ENCODE measurements around the gene IKBKE. TPM values are rescaled to one million over a fixed set of nuclear protein-coding genes. Genes with fewer than 3 reads are reported as not detected.
A peak's percentile ranks its signal among the peaks of the same experiment; 100 is the strongest.

IKBKE gene
- total RNA-seq = 10 to 100 TPM; 14.7 to 17.2 (median 16.1) TPM

GRCh38 chr1:206469933-206470691 lies at the start of gene IKBKE:
IKBKE (plus strand) TSS chr1:206470476; CDS start chr1:206473228, 2,752 bp downstream.
- no peaks in the 10 kb centered on the region for H3K9me3 Mint-ChIP-seq
- peak; percentile 61 to 65 for ATAC-seq
- H3K27me3 Mint-ChIP-seq (ENCODE audit: low read depth) = no peaks in the 10 kb centered on the region
- H3K36me3 Mint-ChIP-seq (ENCODE audit: insufficient read depth) = peaks cover 8% of the 10 kb centered on the region
- peak; percentile 25 for DNase-seq
- H3K4me3 Mint-ChIP-seq = peak within 1 kb of the TSS; percentile 87
- peaks cover 85% of the 10 kb centered on the region for H3K4me1 Mint-ChIP-seq (ENCODE audit: low read depth)

- Mint-ChIP-seq H3K4me3 (no peak overlapping the region), H3K9me3 (no peaks in the 10 kb centered on the region), H3K36me3 (ENCODE audit: insufficient read depth) (peaks cover 19% of the 10 kb centered on the region), H3K4me1 (ENCODE audit: low read depth) (no peaks in the 10 kb centered on the region), H3K27me3 (ENCODE audit: low read depth) (no peaks in the 10 kb centered on the region)
- DNase-seq = no peak
- no peak for ATAC-seq
Measured at GRCh38 chr1:206421616-206422340, 48.5 kb upstream of the IKBKE start.

- DNase-seq = no peak
- Mint-ChIP-seq H3K27me3 (ENCODE audit: low read depth) (no peaks in the 10 kb centered on the region), H3K36me3 (ENCODE audit: insufficient read depth) (peaks cover 21% of the 10 kb centered on the region), H3K4me3 (no peak overlapping the region), H3K9me3 (no peaks in the 10 kb centered on the region), H3K4me1 (ENCODE audit: low read depth) (no peaks in the 10 kb centered on the region)
- ATAC-seq = no peak
Measured at GRCh38 chr1:206422525-206422924, 47.8 kb upstream of the IKBKE start.

- no peak overlapping the region for H3K4me3 Mint-ChIP-seq
- H3K9me3 Mint-ChIP-seq = no peaks in the 10 kb centered on the region
- H3K4me1 Mint-ChIP-seq (ENCODE audit: low read depth) = no peaks in the 10 kb centered on the region
- DNase-seq (no peak), ATAC-seq (no peak)
- peaks cover 21% of the 10 kb centered on the region for H3K36me3 Mint-ChIP-seq (ENCODE audit: insufficient read depth)
- H3K27me3 Mint-ChIP-seq (ENCODE audit: low read depth) = no peaks in the 10 kb centered on the region
Measured at GRCh38 chr1:206427291-206427690, 43.0 kb upstream of the IKBKE start.

- Mint-ChIP-seq H3K4me1 (ENCODE audit: low read depth) (no peaks in the 10 kb centered on the region), H3K9me3 (no peaks in the 10 kb centered on the region), H3K36me3 (ENCODE audit: insufficient read depth) (peaks cover 20% of the 10 kb centered on the region), H3K4me3 (no peak overlapping the region), H3K27me3 (ENCODE audit: low read depth) (no peaks in the 10 kb centered on the region)
- no peak for ATAC-seq
- no peak for DNase-seq
Measured at GRCh38 chr1:206429421-206429820, 40.9 kb upstream of the IKBKE start.

GRCh38 chr1:206430031-206430983 lies 40.0 kb upstream of the IKBKE start:
- no peaks in the 10 kb centered on the region for H3K27me3 Mint-ChIP-seq (ENCODE audit: low read depth)
- DNase-seq = no peak
- peak; percentile 46 to 57 for ATAC-seq

GRCh38 chr1:206435445-206435844 lies 34.8 kb upstream of the IKBKE start:
- ATAC-seq = no peak
- Mint-ChIP-seq H3K4me1 (ENCODE audit: low read depth) (no peaks in the 10 kb centered on the region), H3K4me3 (no peak overlapping the region), H3K9me3 (no peaks in the 10 kb centered on the region), H3K27me3 (ENCODE audit: low read depth) (no peaks in the 10 kb centered on the region), H3K36me3 (ENCODE audit: insufficient read depth) (peaks cover 28% of the 10 kb centered on the region)
- no peak for DNase-seq

More at GRCh38 chr1:206430031-206430983, 40.0 kb upstream of the IKBKE start:
- no peaks in the 10 kb centered on the region for H3K4me1 Mint-ChIP-seq (ENCODE audit: low read depth)
- H3K9me3 Mint-ChIP-seq = no peaks in the 10 kb centered on the region
- no peak overlapping the region for H3K4me3 Mint-ChIP-seq
- H3K36me3 Mint-ChIP-seq (ENCODE audit: insufficient read depth) = peaks cover 22% of the 10 kb centered on the region

- ATAC-seq (no peak), DNase-seq (no peak)
- no peaks in the 10 kb centered on the region for H3K4me1 Mint-ChIP-seq (ENCODE audit: low read depth)
- H3K4me3 Mint-ChIP-seq = no peak overlapping the region
- no peaks in the 10 kb centered on the region for H3K27me3 Mint-ChIP-seq (ENCODE audit: low read depth)
- no peaks in the 10 kb centered on the region for H3K9me3 Mint-ChIP-seq
- H3K36me3 Mint-ChIP-seq (ENCODE audit: insufficient read depth) = peaks cover 23% of the 10 kb centered on the region
Measured at GRCh38 chr1:206438554-206438953, 31.7 kb upstream of the IKBKE start.

- DNase-seq (no peak), ATAC-seq (no peak)
- Mint-ChIP-seq H3K9me3 (no peaks in the 10 kb centered on the region), H3K27me3 (ENCODE audit: low read depth) (no peaks in the 10 kb centered on the region), H3K36me3 (ENCODE audit: insufficient read depth) (peaks cover 23% of the 10 kb centered on the region), H3K4me3 (no peak overlapping the region), H3K4me1 (ENCODE audit: low read depth) (no peaks in the 10 kb centered on the region)
Measured at GRCh38 chr1:206439205-206439604, 31.1 kb upstream of the IKBKE start.

GRCh38 chr1:206441336-206441967 lies 28.8 kb upstream of the IKBKE start:
- DNase-seq (no peak), ATAC-seq (no peak)
- Mint-ChIP-seq H3K27me3 (ENCODE audit: low read depth) (no peaks in the 10 kb centered on the region), H3K4me3 (no peak overlapping the region), H3K9me3 (no peaks in the 10 kb centered on the region), H3K36me3 (ENCODE audit: insufficient read depth) (peaks cover 18% of the 10 kb centered on the region), H3K4me1 (ENCODE audit: low read depth) (no peaks in the 10 kb centered on the region)

GRCh38 chr1:206442101-206442500 lies 28.2 kb upstream of the IKBKE start:
- H3K9me3 Mint-ChIP-seq = no peaks in the 10 kb centered on the region
- H3K4me3 Mint-ChIP-seq = no peak overlapping the region
- H3K36me3 Mint-ChIP-seq (ENCODE audit: insufficient read depth) = peaks cover 19% of the 10 kb centered on the region
- DNase-seq (no peak), ATAC-seq (peak; percentile 21 to 40)
- H3K27me3 Mint-ChIP-seq (ENCODE audit: low read depth) = no peaks in the 10 kb centered on the region
- H3K4me1 Mint-ChIP-seq (ENCODE audit: low read depth) = no peaks in the 10 kb centered on the region

- H3K4me3 Mint-ChIP-seq = no peak overlapping the region
- no peaks in the 10 kb centered on the region for H3K27me3 Mint-ChIP-seq (ENCODE audit: low read depth)
- ATAC-seq = no peak
- no peak for DNase-seq
- H3K36me3 Mint-ChIP-seq (ENCODE audit: insufficient read depth) = peaks cover 17% of the 10 kb centered on the region
- no peaks in the 10 kb centered on the region for H3K9me3 Mint-ChIP-seq
- H3K4me1 Mint-ChIP-seq (ENCODE audit: low read depth) = no peaks in the 10 kb centered on the region
Measured at GRCh38 chr1:206445116-206445515, 25.2 kb upstream of the IKBKE start.

- peaks cover 13% of the 10 kb centered on the region for H3K36me3 Mint-ChIP-seq (ENCODE audit: insufficient read depth)
- no peak overlapping the region for H3K4me3 Mint-ChIP-seq
- H3K9me3 Mint-ChIP-seq = no peaks in the 10 kb centered on the region
- no peaks in the 10 kb centered on the region for H3K27me3 Mint-ChIP-seq (ENCODE audit: low read depth)
- H3K4me1 Mint-ChIP-seq (ENCODE audit: low read depth) = no peaks in the 10 kb centered on the region
- no peak for DNase-seq
- ATAC-seq = no peak
Measured at GRCh38 chr1:206445911-206446356, 24.3 kb upstream of the IKBKE start.

Measured in activated T-cell treated with anti-CD3 and anti-CD28 coated beads, Interleukin-2, amount 50 U/mL, for 4 hours (primary cell).